Measurements from ENCODE around the gene HTD2. TPM values are rescaled to one million over a fixed set of nuclear protein-coding genes. Genes with fewer than 3 reads are reported as not detected.

HTD2 gene
- total and polyA plus RNA-seq, 9 donors, result 7.3 to 12.0 (median 9.2) TPM

DNA sequence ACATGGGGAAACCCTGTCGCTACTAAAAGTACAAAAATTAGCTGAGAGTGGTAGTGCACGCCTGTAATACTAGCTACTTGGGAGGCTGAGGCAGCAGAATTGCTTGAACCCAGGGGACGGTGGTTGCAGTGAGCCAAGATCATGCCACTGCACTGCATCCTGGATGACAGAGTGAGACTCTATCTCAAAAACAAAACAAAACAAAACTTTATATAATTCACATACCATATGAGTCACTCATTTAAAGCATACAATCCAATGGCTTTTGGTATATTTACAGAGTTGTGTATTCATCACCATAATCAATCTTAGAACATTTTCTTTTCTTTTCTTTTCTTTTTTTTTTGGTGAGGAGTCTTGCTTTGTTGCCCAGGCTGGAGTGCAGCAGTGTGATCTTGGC is 35.1 kb downstream of the HTD2 start:
- DNase-seq, result no peak
- peaks cover 5% of the 10 kb centered on the region for H3K4me1 ChIP-seq (ENCODE audit: insufficient read depth)
- H3K4me3 ChIP-seq, result no peak overlapping the region
- intact Hi-C loops (cut with DNase I), result no loop called here
- H3K36me3 ChIP-seq, result no peaks in the 10 kb centered on the region
- TF ChIP-seq, protein P1, sequence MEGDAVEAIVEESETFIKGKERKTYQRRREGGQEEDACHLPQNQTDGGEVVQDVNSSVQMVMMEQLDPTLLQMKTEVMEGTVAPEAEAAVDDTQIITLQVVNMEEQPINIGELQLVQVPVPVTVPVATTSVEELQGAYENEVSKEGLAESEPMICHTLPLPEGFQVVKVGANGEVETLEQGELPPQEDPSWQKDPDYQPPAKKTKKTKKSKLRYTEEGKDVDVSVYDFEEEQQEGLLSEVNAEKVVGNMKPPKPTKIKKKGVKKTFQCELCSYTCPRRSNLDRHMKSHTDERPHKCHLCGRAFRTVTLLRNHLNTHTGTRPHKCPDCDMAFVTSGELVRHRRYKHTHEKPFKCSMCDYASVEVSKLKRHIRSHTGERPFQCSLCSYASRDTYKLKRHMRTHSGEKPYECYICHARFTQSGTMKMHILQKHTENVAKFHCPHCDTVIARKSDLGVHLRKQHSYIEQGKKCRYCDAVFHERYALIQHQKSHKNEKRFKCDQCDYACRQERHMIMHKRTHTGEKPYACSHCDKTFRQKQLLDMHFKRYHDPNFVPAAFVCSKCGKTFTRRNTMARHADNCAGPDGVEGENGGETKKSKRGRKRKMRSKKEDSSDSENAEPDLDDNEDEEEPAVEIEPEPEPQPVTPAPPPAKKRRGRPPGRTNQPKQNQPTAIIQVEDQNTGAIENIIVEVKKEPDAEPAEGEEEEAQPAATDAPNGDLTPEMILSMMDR (IDR thresholded peaks at IDR 0.05), result no peak
- TF ChIP-seq POLR2A (IDR thresholded peaks at IDR 0.05) (no peak), EP300 (IDR thresholded peaks at IDR 0.05) (no peak)
- no peaks in the 10 kb centered on the region for H3K27me3 ChIP-seq
- 88 to 95% (median 93%) methylated on average over 3 of the region's 3 CpGs for WGBS, 3 donors
- H3K27ac ChIP-seq, result no peak overlapping the region
- no peaks in the 10 kb centered on the region for H3K9me3 ChIP-seq

DNA sequence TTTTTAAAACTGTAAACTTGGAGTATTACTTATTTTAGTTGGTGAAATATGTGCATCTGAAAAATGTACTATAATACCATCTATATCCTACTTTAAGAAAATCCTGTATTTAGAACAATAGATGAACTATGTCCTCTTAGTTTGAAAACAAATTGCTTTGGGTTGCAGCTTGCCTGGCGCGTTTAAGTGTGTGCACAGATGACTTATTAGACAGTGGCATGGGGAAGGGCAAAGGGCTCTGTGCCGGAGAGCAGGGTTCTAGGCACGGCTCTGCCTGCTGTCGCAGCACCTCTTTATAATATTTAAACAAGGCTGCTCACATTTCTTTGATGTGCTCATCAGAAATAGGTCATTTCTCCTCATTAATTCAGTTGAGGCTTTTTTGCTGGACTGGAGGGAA is 36.4 kb downstream of the HTD2 start:
- WGBS, 3 donors, result 71 to 81% (median 71%) methylated on average over 5 of the region's 5 CpGs
- no peak for TF ChIP-seq POLR2A (IDR thresholded peaks at IDR 0.05)
- no peak for TF ChIP-seq EP300 (IDR thresholded peaks at IDR 0.05)
- TF ChIP-seq, protein P1 (IDR thresholded peaks at IDR 0.05), result no peak
- intact Hi-C loops (cut with DNase I), result no loop called here

DNA sequence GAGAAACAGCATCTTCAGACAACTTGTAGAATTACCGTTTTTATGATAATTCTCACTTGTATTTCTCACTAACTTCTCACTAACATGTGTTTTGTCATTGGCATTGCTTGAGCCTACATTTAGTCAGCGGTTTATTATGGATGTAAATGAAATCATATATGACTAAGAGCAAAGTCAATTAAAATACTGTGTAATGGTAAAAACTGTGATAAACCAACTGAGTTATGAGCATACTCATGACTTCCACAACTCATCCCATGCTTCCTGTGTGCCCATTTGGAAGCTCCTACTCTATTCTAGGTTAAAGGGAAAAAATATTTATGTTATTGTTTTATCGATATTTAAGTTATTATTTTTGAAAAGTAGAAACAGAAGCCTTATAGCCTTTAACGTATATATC is 39.1 kb downstream of the HTD2 start:
- DNase-seq, result no peak
- 91 to 95% (median 95%) methylated on average over 4 of the region's 4 CpGs for WGBS, 3 donors
- Histone ChIP-seq H3K36me3 (no peaks in the 10 kb centered on the region), H3K27ac (no peak overlapping the region), H3K27me3 (no peaks in the 10 kb centered on the region), H3K4me1 (ENCODE audit: insufficient read depth) (peaks cover 6% of the 10 kb centered on the region), H3K9me3 (no peaks in the 10 kb centered on the region), H3K4me3 (no peak overlapping the region)
- intact Hi-C loops (cut with DNase I), result no loop called here
- TF ChIP-seq POLR2A (IDR thresholded peaks at IDR 0.05), result no peak
- TF ChIP-seq, protein P1 (IDR thresholded peaks at IDR 0.05), result no peak
- no peak for TF ChIP-seq EP300 (IDR thresholded peaks at IDR 0.05)

More for the DNA sequence above, 36.4 kb downstream of the HTD2 start:
- H3K27ac ChIP-seq, result no peak overlapping the region
- H3K36me3 ChIP-seq, result no peaks in the 10 kb centered on the region
- no peaks in the 10 kb centered on the region for H3K9me3 ChIP-seq
- DNase-seq, result no peak
- H3K4me1 ChIP-seq (ENCODE audit: insufficient read depth), result peaks cover 2% of the 10 kb centered on the region
- H3K27me3 ChIP-seq, result no peaks in the 10 kb centered on the region
- H3K4me3 ChIP-seq, result no peak overlapping the region

DNA sequence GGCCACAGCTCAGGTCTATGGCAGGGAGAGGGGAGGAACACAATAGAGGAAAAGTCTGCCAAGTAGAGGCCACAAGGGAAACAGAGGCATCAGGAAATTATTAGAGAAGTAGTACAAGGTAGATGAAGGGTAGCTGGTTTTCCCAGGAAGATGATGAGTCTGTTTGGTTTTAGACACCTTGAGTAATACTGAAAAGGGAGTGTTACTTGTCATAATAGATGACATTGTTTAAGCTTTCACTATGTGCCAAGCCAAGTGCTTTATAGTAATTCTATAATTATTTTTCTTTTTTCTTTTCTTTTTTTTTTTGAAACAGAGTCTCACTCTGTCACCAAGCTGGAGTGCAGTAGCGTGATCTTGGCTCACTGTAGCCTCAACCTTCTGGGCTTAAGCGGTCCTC is 40.0 kb downstream of the HTD2 start:
- Histone ChIP-seq H3K36me3 (no peaks in the 10 kb centered on the region), H3K27me3 (no peaks in the 10 kb centered on the region), H3K27ac (no peak overlapping the region), H3K4me3 (no peak overlapping the region), H3K4me1 (ENCODE audit: insufficient read depth) (peaks cover 6% of the 10 kb centered on the region), H3K9me3 (no peaks in the 10 kb centered on the region)
- intact Hi-C loops (cut with DNase I), result no loop called here
- TF ChIP-seq EP300 (IDR thresholded peaks at IDR 0.05) (no peak), POLR2A (IDR thresholded peaks at IDR 0.05) (no peak)
- TF ChIP-seq, protein P1 (IDR thresholded peaks at IDR 0.05), result no peak
- 50 to 93% (median 68%) methylated on average over 2 of the region's 2 CpGs for WGBS, 3 donors
- no peak for DNase-seq
